CD14-positive monocyte (primary cell): Measurements from ENCODE around the gene GAREM1. TPM values are rescaled to one million over a fixed set of nuclear protein-coding genes. Genes with fewer than 3 reads are reported as not detected.
"Not testable (repeated sequence)": the region's sequence is repeated elsewhere in the genome, so short reads cannot be mapped to it uniquely, and the experiment has no call there.

Source experiments
- DNase-seq, 3 donors: peaks; one replicate each; pipeline ENCODE4 v3.0.0-alpha.2; 2011 to 2022
- H2AFZ ChIP-seq: 2 replicates; pipeline ENCODE4 v1.6.0; 2012; ENCODE audit warnings: mild to moderate bottlenecking, low read depth, low read length, inconsistent platforms; ENCODE audit not compliant: insufficient read depth, poor library complexity, severe bottlenecking
- H3K27ac ChIP-seq, 2 donors: 1 replicate in 1 of 2; 2 replicates in 1 of 2; pipeline ENCODE4 v1.5.1; 2012 to 2013; ENCODE audit warnings: low read length in 2 of 2, control low read depth in 1 of 2, inconsistent platforms in 1 of 2, low read depth in 1 of 2, mild to moderate bottlenecking in 1 of 2
- H3K27me3 ChIP-seq, 2 donors: one replicate each; pipeline versions ENCODE4 v1.6.0 to v1.6.1; 2011 to 2013; ENCODE audit warnings: low read length in 2 of 2; ENCODE audit not compliant: control insufficient read depth in 2 of 2, insufficient read depth in 2 of 2
- H3K36me3 ChIP-seq, 2 donors: replicated peaks in 1 of 2; 1 replicate in 1 of 2; 2 replicates in 1 of 2; pipeline versions ENCODE4 v1.5.1 to v1.6.1; 2012 to 2013; ENCODE audit warnings: low read length in 2 of 2, control low read depth in 1 of 2, inconsistent platforms in 1 of 2, mild to moderate bottlenecking in 1 of 2; ENCODE audit not compliant: insufficient read depth in 2 of 2, control insufficient read depth in 1 of 2
- H3K4me1 ChIP-seq, 2 donors: 1 replicate in 1 of 2; 2 replicates in 1 of 2; pipeline versions ENCODE4 v1.5.1 to v1.6.1; 2012 to 2013; ENCODE audit warnings: low read length in 2 of 2, control low read depth in 1 of 2, inconsistent platforms in 1 of 2, mild to moderate bottlenecking in 1 of 2, moderate library complexity in 1 of 2; ENCODE audit not compliant: insufficient read depth in 2 of 2, control insufficient read depth in 1 of 2
- H3K4me2 ChIP-seq: replicated peaks from 2 replicates; pipeline ENCODE3; 2012; ENCODE audit warnings: low read length, moderate library complexity, mild to moderate bottlenecking; ENCODE audit not compliant: poor library complexity, severe bottlenecking; ENCODE audit errors: extremely low read depth
- H3K4me3 ChIP-seq, 3 experiments: fragments of 200-600 bp in 1 of 3; sonication (generic) in 1 of 3; replicated peaks in 1 of 3; 1 replicate in 2 of 3; 2 replicates in 1 of 3; pipeline ENCODE4 v1.5.1; 2011 to 2013; ENCODE audit warnings: low read length in 3 of 3, mild to moderate bottlenecking in 3 of 3, control low read depth in 2 of 3, low read depth in 2 of 3, inconsistent platforms in 1 of 3, moderate library complexity in 1 of 3
- H3K79me2 ChIP-seq: 2 replicates; pipeline ENCODE4 v1.6.0; 2012; ENCODE audit warnings: mild to moderate bottlenecking, control low read depth, inconsistent platforms, low read length, moderate library complexity; ENCODE audit not compliant: insufficient read depth
- H3K9ac ChIP-seq: 2 replicates; pipeline ENCODE4 v1.6.0; 2017; ENCODE audit warnings: low read length, mild to moderate bottlenecking; ENCODE audit not compliant: insufficient read depth, poor library complexity, severe bottlenecking
- H3K9me3 ChIP-seq, 2 donors: replicated peaks in 1 of 2; 1 replicate in 1 of 2; 2 replicates in 1 of 2; pipeline versions ENCODE4 v1.5.1 to v1.6.1; 2012 to 2013; ENCODE audit warnings: low read length in 2 of 2, control low read depth in 1 of 2; ENCODE audit not compliant: control insufficient read depth in 1 of 2, insufficient read depth in 1 of 2
- H4K20me1 ChIP-seq: 2 replicates; pipeline ENCODE4 v1.6.0; 2012; ENCODE audit warnings: mild to moderate bottlenecking, low read length, control low read depth, moderate library complexity; ENCODE audit not compliant: insufficient read depth
- H3K27ac Mint-ChIP-seq, 7 donors: one replicate each; pipeline ENCODE4 v1.8.0; 2020; ENCODE audit warnings: mild to moderate bottlenecking in 7 of 7, mixed read lengths in 7 of 7, moderate library complexity in 6 of 7, inconsistent platforms in 2 of 7
- H3K27me3 Mint-ChIP-seq, 3 donors: one replicate each; pipeline ENCODE4 v1.8.0; 2021 to 2022; ENCODE audit warnings: low read depth in 3 of 3, mild to moderate bottlenecking in 3 of 3, mixed read lengths in 3 of 3, moderate library complexity in 3 of 3, inconsistent platforms in 1 of 3
- H3K36me3 Mint-ChIP-seq, 2 donors: one replicate each; pipeline ENCODE4 v1.8.0; 2020; ENCODE audit warnings: mixed read lengths in 2 of 2, inconsistent platforms in 1 of 2, mild to moderate bottlenecking in 1 of 2
- H3K4me1 Mint-ChIP-seq: one replicate; pipeline ENCODE4 v1.8.0; 2020; ENCODE audit warnings: mild to moderate bottlenecking, mixed read lengths
- H3K4me3 Mint-ChIP-seq, 2 donors: one replicate each; pipeline ENCODE4 v1.8.0; 2020; ENCODE audit warnings: mild to moderate bottlenecking in 2 of 2, mixed read lengths in 2 of 2, moderate library complexity in 1 of 2
- H3K9me3 Mint-ChIP-seq, 7 donors: one replicate each; pipeline ENCODE4 v1.8.0; 2020 to 2022; ENCODE audit warnings: mixed read lengths in 7 of 7, mild to moderate bottlenecking in 6 of 7, moderate library complexity in 6 of 7, inconsistent platforms in 2 of 7
- WGBS: methylation state at CpG from one replicate; pipeline ENCODE4 v1.1.5; 2013; ENCODE audit warnings: missing lambda C conversion rate; ENCODE audit not compliant: insufficient coverage; 5-methylcytosine and 5-hydroxymethylcytosine counted together
- intact Hi-C, 2 donors: fragments of 100-400 bp; cut with micrococcal nuclease; formaldehyde crosslinking; loops; one replicate each; pipeline versions ENCODE4 v1.15.0 to v1.15.1; 2023
- polyA plus RNA-seq, 3 donors: library from polyadenylated mRNA; depleted of rRNA in 1 of 3; unstranded in 2 of 3; stranded (reverse) in 1 of 3; fragments of 300-500 nt in 2 of 3; fragments of >200 nt in 1 of 3; fragmentation: Illumina TruSeq in 2 of 3; gene quantifications; 1 replicate in 2 of 3; 2 replicates in 1 of 3; pipeline ENCODE4 v1.2.3, GENCODE V29; 2012 to 2021
- TF ChIP-seq, protein P1 (sequence below): fragments of 200-600 bp; IDR thresholded peaks from one replicate; pipeline ENCODE4 v1.8.0; 2022; ENCODE audit warnings: antibody characterized with exemption, mild to moderate bottlenecking

The GAREM1 gene
- polyA plus RNA-seq, 3 donors = 0.24 TPM; not detected in 2

GRCh38 chr18:32237049-32237448 is 233.6 kb downstream of the GAREM1 start:
- H3K4me2 ChIP-seq = no peak overlapping the region
- H3K27ac ChIP-seq = no peak overlapping the region
- H3K4me1 ChIP-seq = no peaks in the 10 kb centered on the region
- DNase-seq = no peak
- Mint-ChIP-seq H3K4me1 (no peaks in the 10 kb centered on the region), H3K9me3 (peaks cover 4 to 14% (median 9%) of the 10 kb centered on the region in 7 donors), H3K27me3 (peaks cover 0 to 2% (median under 1%) of the 10 kb centered on the region in 3 donors), H3K27ac (no peak overlapping the region), H3K4me3 (no peak overlapping the region), H3K36me3 (no peaks in the 10 kb centered on the region)
- TF ChIP-seq, protein P1, sequence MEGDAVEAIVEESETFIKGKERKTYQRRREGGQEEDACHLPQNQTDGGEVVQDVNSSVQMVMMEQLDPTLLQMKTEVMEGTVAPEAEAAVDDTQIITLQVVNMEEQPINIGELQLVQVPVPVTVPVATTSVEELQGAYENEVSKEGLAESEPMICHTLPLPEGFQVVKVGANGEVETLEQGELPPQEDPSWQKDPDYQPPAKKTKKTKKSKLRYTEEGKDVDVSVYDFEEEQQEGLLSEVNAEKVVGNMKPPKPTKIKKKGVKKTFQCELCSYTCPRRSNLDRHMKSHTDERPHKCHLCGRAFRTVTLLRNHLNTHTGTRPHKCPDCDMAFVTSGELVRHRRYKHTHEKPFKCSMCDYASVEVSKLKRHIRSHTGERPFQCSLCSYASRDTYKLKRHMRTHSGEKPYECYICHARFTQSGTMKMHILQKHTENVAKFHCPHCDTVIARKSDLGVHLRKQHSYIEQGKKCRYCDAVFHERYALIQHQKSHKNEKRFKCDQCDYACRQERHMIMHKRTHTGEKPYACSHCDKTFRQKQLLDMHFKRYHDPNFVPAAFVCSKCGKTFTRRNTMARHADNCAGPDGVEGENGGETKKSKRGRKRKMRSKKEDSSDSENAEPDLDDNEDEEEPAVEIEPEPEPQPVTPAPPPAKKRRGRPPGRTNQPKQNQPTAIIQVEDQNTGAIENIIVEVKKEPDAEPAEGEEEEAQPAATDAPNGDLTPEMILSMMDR = no peak
- intact Hi-C loops = no loop called here
- no peaks in the 10 kb centered on the region for H3K9me3 ChIP-seq
- H4K20me1 ChIP-seq = no peaks in the 10 kb centered on the region
- no peak overlapping the region for H3K4me3 ChIP-seq
- no peaks in the 10 kb centered on the region for H3K27me3 ChIP-seq
- H2AFZ ChIP-seq = no peak overlapping the region
- no peaks in the 10 kb centered on the region for H3K79me2 ChIP-seq
- WGBS = no CpG with 5 or more reads among the region's 3 CpGs
- H3K9ac ChIP-seq = no peak overlapping the region
- no peaks in the 10 kb centered on the region for H3K36me3 ChIP-seq

GRCh38 chr18:32233348-32233747 is 237.3 kb downstream of the GAREM1 start:
- H3K27ac Mint-ChIP-seq, H3K9me3 ChIP-seq, H3K36me3 ChIP-seq, H3K27me3 Mint-ChIP-seq, H3K4me1 Mint-ChIP-seq, H3K4me3 Mint-ChIP-seq, H2AFZ ChIP-seq, H3K79me2 ChIP-seq, H3K27ac ChIP-seq, H3K27me3 ChIP-seq, H3K4me2 ChIP-seq, H3K9ac ChIP-seq, DNase-seq, intact Hi-C loops, H3K4me3 ChIP-seq, H4K20me1 ChIP-seq, H3K4me1 ChIP-seq, H3K36me3 Mint-ChIP-seq: not testable (repeated sequence)
- H3K9me3 Mint-ChIP-seq = peaks cover 4 to 14% (median 9%) of the 10 kb centered on the region in 7 donors
- 98% methylated on average over 13 of the region's 15 CpGs for WGBS
